Diencephalon (tissue), 1 donor: Measurements from ENCODE around the gene SNRPN. TPM values are rescaled to one million over a fixed set of nuclear protein-coding genes. Genes with fewer than 3 reads are reported as not detected.

Experiments
- small RNA-seq: library from RNA; depleted of rRNA; stranded (forward); fragments of <200 nt; gene quantifications from one replicate; pipeline ENCODE3, GENCODE V24; 2014
- total RNA-seq: library from RNA; depleted of rRNA; stranded (reverse); fragments of >200 nt; gene quantifications from one replicate; pipeline ENCODE4 v1.2.3, GENCODE V29; 2014

Gene SNRPN
- total RNA-seq = 445 TPM

GRCh38 chr15:24954783-24955530, at the start of gene SNRPN, which contains the start of gene SNURF:
Gene SNRPN, plus strand, starts transcription at chr15:24954987. Its CDS starts 19,467 bp downstream, at chr15:24974454.
Gene SNURF, plus strand, starts transcription at chr15:24954987. Its CDS starts 62 bp downstream, at chr15:24955049.

Small RNAs within 50 kb of the gene (small RNA-seq; reads per million reads assigned to genes)
- gene AC090602.1 = not detected
- not detected for gene AC124312.4
- not detected for gene AC124312.5

Other genes starting within 250 kb of the SNRPN start
- gene SNURF, start within 50 bp of the SNRPN start, total RNA-seq = 67.6 TPM